Motor neuron (in vitro differentiated cells): Measurements from ENCODE around the gene CFAP97. TPM values are rescaled to one million over a fixed set of nuclear protein-coding genes. Genes with fewer than 3 reads are reported as not detected.
"Not testable (repeated sequence)": the region's sequence is repeated elsewhere in the genome, so short reads cannot be mapped to it uniquely, and the experiment has no call there.

Experiments
- ATAC-seq, 8 experiments: fragments of 200-7000 bp; cut with Tn5 transposase; replicated peaks in 6 of 8; 2 replicates each; pipeline ENCODE4 v1.8.0; 2021; ENCODE audit warnings: mild to moderate bottlenecking in 8 of 8, moderate library complexity in 8 of 8
- H3K27ac ChIP-seq, 2 donors: fragments of 250-450 bp; sonication (Bioruptor Pico); 2 replicates each; pipeline ENCODE4 v1.9.0; 2021; ENCODE audit warnings: antibody characterized with exemption in 2 of 2, mild to moderate bottlenecking in 2 of 2, moderate library complexity in 1 of 2
- H3K4me1 ChIP-seq, 2 donors: fragments of 250-450 bp; sonication (Bioruptor Pico); replicated peaks in 1 of 2; 2 replicates each; pipeline ENCODE4 v1.6.1; 2021; ENCODE audit warnings: antibody characterized with exemption in 2 of 2, mild to moderate bottlenecking in 2 of 2, moderate library complexity in 1 of 2
- H3K4me3 ChIP-seq, 5 donors: fragments of 250-450 bp; sonication (Bioruptor Pico); 2 replicates each; pipeline ENCODE4 v1.9.0; 2021; ENCODE audit warnings: antibody characterized with exemption in 5 of 5, mild to moderate bottlenecking in 5 of 5, moderate library complexity in 4 of 5
- WGBS, 10 experiments: fragments of 450-650 bp; shearing (Covaris generic); methylation state at CpG; one replicate each; pipeline ENCODE4 v1.0.0; 2022; 5-methylcytosine and 5-hydroxymethylcytosine counted together
- in situ Hi-C, 9 experiments: fragments of 400-800 bp; cut with MboI; loops; one replicate each; pipeline ENCODE4 v1.15.0; 2021; ENCODE audit warnings: low sequenced_read_pairs in 9 of 9, low pct_unique_long_range_greater_than_20kb in 2 of 9; ENCODE audit not compliant: unreplicated experiment in 9 of 9
- total RNA-seq, 8 experiments: library from RNA; unstranded; fragments of 300-600 nt; gene quantifications; 2 replicates each; pipeline versions ENCODE4 v1.2.3 to v1.2.4, GENCODE V29; 2022

CFAP97 gene
- 10 to 100 TPM; 19.1 to 58.6 (median 32.9) TPM for total RNA-seq

DNA sequence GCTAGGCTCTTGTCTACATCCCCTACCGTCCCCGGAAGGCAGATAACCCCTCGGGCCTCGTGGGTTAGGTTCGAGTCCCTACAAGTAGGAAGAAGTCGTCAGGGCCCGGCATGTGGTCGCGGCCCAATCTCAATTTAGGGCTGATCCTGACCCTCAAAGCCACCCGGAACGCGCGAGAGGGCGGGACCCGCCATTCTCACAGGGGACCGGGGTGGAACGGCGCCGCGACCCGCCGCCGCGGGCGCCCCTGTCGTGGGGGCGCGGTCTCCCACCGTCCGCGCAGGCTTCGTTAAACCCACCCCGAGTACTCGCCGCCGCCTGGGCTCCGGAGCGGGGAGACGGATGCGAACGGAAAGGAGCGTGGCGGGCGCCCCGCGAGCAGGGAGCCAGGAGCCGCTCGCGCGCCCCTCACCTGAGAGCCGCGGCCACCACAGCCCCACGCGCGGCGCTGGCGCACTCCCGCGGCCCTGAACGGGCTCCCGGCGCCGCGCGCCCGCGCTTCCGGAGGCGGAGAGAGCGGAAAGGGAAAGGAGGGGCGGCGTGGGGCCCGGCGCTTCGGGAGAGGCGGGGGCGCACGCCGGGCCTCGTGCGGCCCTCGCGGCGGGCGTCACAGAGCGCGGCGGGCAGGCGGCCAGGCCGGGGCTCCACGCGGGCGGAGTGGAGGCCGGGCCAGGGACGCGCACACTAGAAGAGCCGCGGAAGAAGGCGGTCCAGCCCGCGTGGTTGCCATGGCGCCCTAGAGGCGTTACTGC, at the start of gene CFAP97:
Gene CFAP97 (minus strand): TSS at position 515 of the 752 bp plus-strand sequence. CDS start 12,804 bp downstream, outside the sequence.
- peaks cover 14 to 15% of the 10 kb centered on the region in 2 donors for H3K4me1 ChIP-seq
- peak within 1 kb of the TSS; percentile 42 to 60 (median 53) for H3K4me3 ChIP-seq
- ATAC-seq = peak; percentile 82 to 96 (median 96)
- WGBS, 10 experiments = 0 to 1% (median 0%) methylated on average over 1 to 17 of the region's 103 CpGs; no CpG with 5 or more reads in 2 of the 10 experiments
- peak within 1 kb of the TSS; percentile 57 to 82 for H3K27ac ChIP-seq
- in situ Hi-C loops = no loop called here

DNA sequence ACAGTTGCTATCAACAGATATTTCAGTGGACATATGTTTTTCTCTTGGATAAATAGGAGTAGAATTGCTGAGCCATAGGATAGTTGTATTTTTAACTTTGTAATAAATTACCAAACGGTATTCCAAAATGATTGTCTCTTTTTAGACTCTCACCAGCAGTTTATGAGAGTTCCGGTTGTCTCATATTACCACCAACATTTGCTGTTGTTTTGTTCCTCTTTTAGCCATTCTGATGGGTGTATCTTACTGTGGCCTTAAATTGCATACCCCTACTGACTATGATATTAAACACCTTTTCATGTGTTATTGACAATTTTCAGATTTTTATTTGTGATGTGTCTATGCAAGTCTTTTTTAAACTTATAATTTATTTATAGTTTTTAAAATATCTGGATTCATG, 45.3 kb upstream of the CFAP97 start:
- no peak overlapping the region for H3K4me3 ChIP-seq
- no peak for ATAC-seq
- in situ Hi-C loops = no loop called here
- H3K27ac ChIP-seq = no peak overlapping the region
- H3K4me1 ChIP-seq = peaks cover 3 to 15% of the 10 kb centered on the region in 2 donors
- WGBS, 10 experiments = 50 to 100% (median 83%) methylated on average over 1 to 2 of the region's 2 CpGs; no CpG with 5 or more reads in 4 of the 10 experiments

DNA sequence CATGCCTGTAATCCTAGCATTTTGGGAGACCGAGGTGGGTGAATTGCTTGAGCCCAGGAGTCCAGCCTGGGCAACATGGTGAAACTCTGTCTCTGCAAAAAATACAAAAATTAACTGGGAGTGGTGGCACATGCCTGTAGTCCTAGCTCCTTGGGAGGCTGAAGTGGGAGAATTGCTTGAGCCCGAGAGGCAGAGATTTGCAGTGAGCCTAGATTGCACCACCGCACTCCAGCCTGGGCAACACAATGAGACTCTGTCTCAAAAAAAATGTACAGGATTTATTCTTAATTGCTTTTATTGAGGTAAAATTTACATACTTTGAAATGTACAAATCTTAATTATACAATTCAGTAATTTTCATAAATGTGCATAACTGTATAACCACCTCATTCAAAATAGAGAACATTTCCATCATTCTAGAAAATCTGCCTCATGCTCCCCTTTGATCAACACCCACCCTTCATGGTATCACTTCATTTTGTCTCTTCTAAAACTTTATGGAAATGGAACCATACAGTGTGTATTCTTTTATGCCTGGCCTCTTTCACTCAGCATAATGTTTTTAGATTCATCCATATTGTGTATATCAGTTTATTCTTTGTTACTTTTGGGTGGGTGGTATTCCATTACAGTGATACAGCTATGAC, 44.7 kb upstream of the CFAP97 start:
- in situ Hi-C loops = no loop called here
- Histone ChIP-seq H3K4me3 (no peak overlapping the region), H3K4me1 (peaks cover 3 to 15% of the 10 kb centered on the region in 2 donors), H3K27ac (no peak overlapping the region)
- peak in 3 of 8 experiments; percentile 59 to 87 (median 61) for ATAC-seq
- WGBS, 10 experiments = 50 to 100% (median 73%) methylated on average over 1 to 2 of the region's 3 CpGs; no CpG with 5 or more reads in 5 of the 10 experiments

DNA sequence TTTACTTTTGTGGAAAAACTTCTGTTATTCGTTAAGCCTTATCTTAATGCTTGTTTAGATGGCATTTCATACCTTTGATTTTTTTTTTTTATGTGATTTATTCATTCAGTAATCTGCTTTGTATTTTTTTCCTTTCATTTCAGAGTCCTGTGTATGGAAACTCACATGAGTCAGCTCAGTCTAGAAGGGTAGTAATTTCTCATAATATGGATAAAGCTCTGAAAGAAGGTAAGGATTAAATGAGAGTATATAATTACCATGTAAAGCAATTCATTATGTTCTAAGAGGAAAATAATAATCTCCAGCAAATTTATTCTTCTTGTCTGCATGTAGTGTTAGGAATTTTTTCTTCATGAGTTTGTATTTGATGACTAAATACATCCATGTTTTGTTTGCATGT, 43.4 kb upstream of the CFAP97 start:
- peaks cover 3 to 14% of the 10 kb centered on the region in 2 donors for H3K4me1 ChIP-seq
- in situ Hi-C loops = no loop called here
- H3K4me3 ChIP-seq = no peak overlapping the region
- 40 to 100% (median 90%) methylated on average over 1 of the region's 1 CpG; no CpG with 5 or more reads in 1 of the 10 experiments for WGBS, 10 experiments
- ATAC-seq = peak in 1 of 8 experiments; percentile 20
- no peak overlapping the region for H3K27ac ChIP-seq

DNA sequence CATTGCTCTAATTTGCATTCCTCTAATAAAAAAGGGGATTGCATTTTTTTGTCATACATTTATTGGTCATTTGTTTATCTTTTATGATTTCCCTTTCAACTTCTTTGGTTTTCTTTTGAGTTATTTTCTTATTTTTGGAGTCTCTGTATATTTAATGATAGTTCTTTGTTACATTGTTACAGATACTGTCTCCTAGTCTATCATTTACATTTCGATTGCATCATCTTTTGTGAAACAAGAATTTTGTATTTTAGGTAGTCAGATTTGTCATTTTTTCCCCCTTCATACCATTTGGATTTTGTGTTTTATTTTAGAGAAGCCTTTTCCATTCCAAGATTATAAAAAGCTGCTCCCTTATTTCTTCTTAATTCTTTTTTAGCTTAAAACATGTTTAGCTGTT, 42.7 kb upstream of the CFAP97 start:
- WGBS, 10 experiments = 17 to 92% (median 71%) methylated on average over 1 of the region's 1 CpG
- no peak for ATAC-seq
- Histone ChIP-seq H3K4me3 (no peak overlapping the region), H3K27ac (no peak overlapping the region), H3K4me1 (peaks cover 3 to 11% of the 10 kb centered on the region in 2 donors)
- in situ Hi-C loops = no loop called here

DNA sequence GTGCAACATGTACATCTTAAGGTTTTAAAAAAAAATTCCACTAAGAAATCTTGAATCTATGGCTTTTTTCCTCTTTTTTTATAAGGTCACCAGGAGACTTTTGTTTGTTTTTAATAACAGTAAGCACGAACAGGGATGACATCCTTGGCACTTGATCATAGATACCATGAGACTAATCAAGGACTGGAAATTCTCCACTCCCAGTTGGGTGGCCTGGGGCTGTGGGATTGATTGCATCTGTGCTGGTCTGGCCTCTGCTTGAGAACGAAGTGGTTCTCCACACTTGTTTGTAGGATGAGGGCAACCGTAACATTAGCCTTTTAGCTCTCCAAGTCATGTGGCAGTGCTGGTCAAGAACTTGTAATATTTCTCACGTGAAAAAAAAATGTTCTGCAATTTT, 41.0 kb upstream of the CFAP97 start:
- ATAC-seq = no peak
- Histone ChIP-seq H3K27ac (no peak overlapping the region), H3K4me3 (no peak overlapping the region), H3K4me1 (peaks cover 3 to 11% of the 10 kb centered on the region in 2 donors)
- WGBS, 10 experiments = 26 to 100% (median 72%) methylated on average over 1 to 4 of the region's 4 CpGs
- in situ Hi-C loops = no loop called here

DNA sequence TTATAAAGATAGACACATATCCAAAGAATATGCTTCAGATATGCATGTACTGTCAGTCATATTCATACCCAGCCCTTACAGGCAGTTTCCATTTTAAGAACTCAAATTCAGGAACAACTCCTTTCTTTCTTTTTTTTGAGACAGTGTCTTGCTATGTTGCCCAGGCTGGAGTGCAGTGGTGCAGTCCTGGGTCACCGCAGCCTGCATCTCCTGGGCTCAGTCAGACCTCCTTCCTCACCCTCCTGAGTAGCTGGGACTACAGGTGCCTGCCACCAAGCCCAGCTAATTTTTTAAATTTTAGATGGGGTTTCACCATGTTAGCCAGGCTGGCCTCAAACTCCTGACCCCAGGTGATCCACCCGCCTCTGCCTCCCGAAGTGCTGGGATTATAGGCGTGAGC, 40.1 kb upstream of the CFAP97 start:
- no peak for ATAC-seq
- 87 to 100% (median 100%) methylated on average over 1 to 4 of the region's 4 CpGs; no CpG with 5 or more reads in 4 of the 10 experiments for WGBS, 10 experiments

DNA sequence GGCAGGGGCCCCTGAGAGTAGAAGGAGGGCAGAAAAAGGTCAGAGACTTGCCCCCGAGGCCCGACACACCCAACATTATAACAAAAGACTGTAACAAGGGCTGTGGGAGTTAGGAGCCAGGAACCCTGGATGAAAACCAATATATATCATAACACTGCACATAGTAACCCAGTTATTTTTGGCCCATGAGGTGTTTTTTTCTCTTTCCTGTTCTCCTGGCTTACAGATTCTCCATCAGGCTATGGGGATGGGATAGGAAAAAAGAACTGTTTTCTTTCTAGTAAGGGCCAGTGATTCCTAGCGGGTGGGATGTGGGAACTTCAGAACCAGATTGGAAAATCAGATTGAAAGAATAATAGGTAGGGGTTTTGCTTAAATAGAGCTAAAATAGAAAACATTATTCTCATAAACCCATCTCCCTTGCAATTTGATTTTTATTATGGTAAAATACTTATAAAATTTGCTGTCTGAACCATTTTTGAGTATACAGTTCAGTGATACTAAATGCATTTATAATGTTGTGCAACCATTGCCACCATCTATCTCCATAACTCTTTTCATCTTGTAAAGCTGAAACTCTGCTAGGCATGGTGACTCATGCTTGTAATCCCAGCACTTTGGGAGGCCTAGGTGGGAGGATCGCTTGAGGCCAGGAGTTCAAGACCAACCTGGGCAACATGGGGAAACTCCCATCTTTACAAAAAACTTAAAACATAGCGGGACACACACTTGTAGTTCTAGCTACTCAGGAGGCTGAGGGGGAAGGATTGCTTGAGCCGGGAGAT, 39.1 kb upstream of the CFAP97 start:
- 50 to 100% (median 100%) methylated on average over 1 to 5 of the region's 6 CpGs; no CpG with 5 or more reads in 2 of the 10 experiments for WGBS, 10 experiments

More for the DNA sequence above, 40.1 kb upstream of the CFAP97 start:
- H3K27ac ChIP-seq = no peak overlapping the region
- no peak overlapping the region for H3K4me3 ChIP-seq
- in situ Hi-C loops = no loop called here
- H3K4me1 ChIP-seq = peaks cover 3 to 11% of the 10 kb centered on the region in 2 donors

DNA sequence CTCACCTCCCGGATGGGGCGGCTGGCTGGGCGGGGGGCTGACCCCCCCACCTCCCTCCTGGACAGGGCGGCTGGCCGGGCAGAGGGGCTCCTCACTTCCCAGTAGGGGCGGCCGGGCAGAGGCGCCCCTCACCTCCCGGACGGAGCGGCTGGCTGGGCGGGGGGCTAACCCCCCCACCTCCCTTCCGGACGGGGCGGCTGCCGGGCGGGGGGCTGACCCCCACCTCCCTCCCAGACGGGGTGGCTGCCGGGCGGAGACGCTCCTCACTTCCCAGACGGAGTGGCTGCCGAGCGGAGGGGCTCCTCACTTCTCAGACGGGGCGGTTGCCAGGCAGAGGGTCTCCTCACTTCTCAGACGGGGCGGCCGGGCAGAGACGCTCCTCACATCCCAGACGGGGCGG, 36.7 kb upstream of the CFAP97 start:
- ATAC-seq, H3K4me3 ChIP-seq, in situ Hi-C loops, H3K4me1 ChIP-seq, H3K27ac ChIP-seq: not testable (repeated sequence)
- no CpG with 5 or more reads among the region's 32 CpGs for WGBS, 10 experiments

More for the DNA sequence above, 39.1 kb upstream of the CFAP97 start:
- H3K27ac ChIP-seq = no peak overlapping the region
- H3K4me1 ChIP-seq = peaks cover 3 to 11% of the 10 kb centered on the region in 2 donors
- peak in 1 of 8 experiments; percentile 22 for ATAC-seq
- in situ Hi-C loops = no loop called here
- no peak overlapping the region for H3K4me3 ChIP-seq

DNA sequence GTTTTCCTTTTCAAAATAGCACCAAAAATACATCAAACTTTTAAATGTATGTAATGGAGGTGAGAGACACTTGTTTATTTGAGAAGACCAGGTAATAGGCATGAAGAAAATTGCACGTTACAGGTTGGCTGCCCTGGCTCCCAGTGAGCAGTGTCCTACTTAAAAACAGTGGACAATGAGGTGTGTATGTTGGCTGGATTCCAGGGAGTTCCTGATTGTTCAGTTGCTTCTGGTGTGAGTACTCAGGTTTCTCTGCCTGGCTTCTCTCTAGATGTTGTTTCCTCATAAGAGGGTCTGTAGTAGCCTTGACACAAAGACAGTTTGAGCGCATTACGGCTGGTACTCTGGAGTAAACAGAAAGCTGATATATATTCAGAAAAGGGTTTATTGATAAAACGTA, 35.0 kb upstream of the CFAP97 start:
- Histone ChIP-seq H3K4me1 (peaks cover 3 to 4% of the 10 kb centered on the region in 2 donors), H3K27ac (no peak overlapping the region), H3K4me3 (no peak overlapping the region)
- WGBS, 10 experiments = 80 to 100% (median 100%) methylated on average over 1 to 4 of the region's 4 CpGs; no CpG with 5 or more reads in 2 of the 10 experiments
- ATAC-seq = no peak
- in situ Hi-C loops = no loop called here

DNA sequence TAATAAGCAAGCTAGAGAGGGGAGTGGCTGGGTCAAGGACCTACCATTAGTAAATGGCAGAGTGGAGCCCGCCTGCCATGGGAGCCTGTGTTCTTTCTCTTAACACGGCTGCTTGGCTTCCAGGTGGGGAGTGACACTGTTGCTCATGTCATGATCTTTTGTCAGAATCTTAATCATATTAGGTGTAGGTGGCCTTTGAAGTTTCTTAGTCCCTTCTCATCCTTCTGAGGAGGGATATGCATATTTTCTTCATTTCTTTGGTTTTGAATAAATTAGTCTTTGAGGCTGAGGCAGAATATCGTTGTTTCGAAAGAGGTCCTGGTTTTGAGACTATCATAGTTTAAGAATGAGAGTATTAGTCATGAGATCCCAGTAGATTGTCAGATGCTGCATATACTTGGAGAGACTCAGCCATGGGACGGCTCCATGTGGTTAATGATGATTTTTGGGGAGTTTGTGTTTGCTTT, 34.4 kb upstream of the CFAP97 start:
- 4 to 100% (median 80%) methylated on average over 2 to 5 of the region's 5 CpGs for WGBS, 10 experiments
- Histone ChIP-seq H3K4me3 (no peak overlapping the region), H3K4me1 (peaks cover 3 to 4% of the 10 kb centered on the region in 2 donors), H3K27ac (no peak overlapping the region)
- peak in 2 of 8 experiments; percentile 97 to 99 for ATAC-seq
- in situ Hi-C loops = no loop called here

DNA sequence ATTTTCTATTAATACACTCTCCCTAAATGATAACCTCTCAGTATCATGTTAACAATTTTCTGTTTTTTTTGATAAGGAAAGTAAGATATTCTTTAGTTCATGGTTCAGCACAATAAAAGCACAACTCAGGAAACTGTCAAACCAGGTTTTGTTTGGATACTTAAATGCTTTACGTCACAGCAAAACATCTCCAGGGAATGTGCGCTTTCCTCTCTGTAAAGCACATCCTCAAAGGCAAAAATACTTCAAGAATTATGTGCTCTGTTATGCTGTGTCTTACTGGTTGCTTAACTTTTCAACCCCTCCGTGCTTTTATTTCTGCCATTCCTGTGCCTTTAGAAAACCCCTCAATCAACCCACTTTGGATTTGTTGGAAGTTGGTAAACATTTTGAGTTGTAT, 33.4 kb upstream of the CFAP97 start:
- H3K4me3 ChIP-seq = no peak overlapping the region
- H3K27ac ChIP-seq = no peak overlapping the region
- ATAC-seq = no peak
- in situ Hi-C loops = no loop called here
- 90 to 100% (median 100%) methylated on average over 2 to 3 of the region's 3 CpGs; no CpG with 5 or more reads in 3 of the 10 experiments for WGBS, 10 experiments
- H3K4me1 ChIP-seq = peaks cover 3 to 8% of the 10 kb centered on the region in 2 donors
